GM12801 (cell line): ENCODE measurements around the gene SCO2.

Experiments used
- CTCF ChIP-seq: IDR thresholded peaks from one replicate; pipeline ENCODE4 v1.5.1; 2011; ENCODE audit warnings: control low read depth; ENCODE audit not compliant: insufficient read length; ENCODE audit errors: extremely low read depth

The SCO2 gene

GRCh38 chr22:50474710-50475651 lies 50.4 kb downstream of the SCO2 start, which contains the start of gene SBF1:
Gene SBF1 (minus strand): TSS chr22:50475035. CDS start chr22:50474840, 195 bp downstream.
- no peak for TF ChIP-seq CTCF

- no peak for TF ChIP-seq CTCF
These were observed 51.3 kb downstream of the SCO2 start for GRCh38 chr22:50473855-50474671.
